ENCODE data around the gene KIRREL3. TPM values are rescaled to one million over a fixed set of nuclear protein-coding genes. Genes with fewer than 3 reads are reported as not detected.

KIRREL3 gene
- total and polyA plus RNA-seq, 5 donors, result 0.74 to 1.2 (median 1.0) TPM

DNA sequence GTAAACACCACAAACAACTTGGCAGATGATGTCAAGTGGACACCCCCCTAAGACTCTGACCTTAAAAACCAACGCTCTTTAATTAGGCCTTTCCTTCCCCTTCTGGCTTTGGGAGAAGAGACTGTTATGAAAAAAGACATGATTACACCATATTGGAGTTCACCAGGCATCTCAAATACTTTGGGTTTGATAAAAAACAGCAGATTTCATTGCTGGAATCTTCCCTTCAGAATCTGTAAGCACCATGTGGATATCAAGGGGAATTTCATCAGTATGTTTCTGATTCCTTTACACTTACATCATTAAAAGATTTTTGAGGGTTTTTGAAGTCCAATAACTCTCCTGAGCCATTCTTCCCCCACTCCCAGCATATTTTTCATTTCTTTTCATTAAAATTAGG lies 85.6 kb downstream of the KIRREL3 start:
- DNase-seq, result no peak
- H3K9me3 ChIP-seq (ENCODE audit: control insufficient read depth, low read length), result no peaks in the 10 kb centered on the region
- H3K27ac ChIP-seq (ENCODE audit: low read length), result no peak overlapping the region
- WGBS, result 48% methylated on average over 1 of the region's 1 CpG
- H3K4me1 ChIP-seq (ENCODE audit: control insufficient read depth, insufficient read depth, low read length), result peaks cover 2% of the 10 kb centered on the region
- intact Hi-C loops (cut with DNase I), result no loop called here
- H3K4me3 ChIP-seq (ENCODE audit: low read length), result no peak overlapping the region
- no peaks in the 10 kb centered on the region for H3K27me3 ChIP-seq (ENCODE audit: control insufficient read depth, insufficient read depth)
- ATAC-seq, result no peak

GRCh38 chr11:126914166-126914565 lies 86.4 kb downstream of the KIRREL3 start:
- peaks cover 2% of the 10 kb centered on the region for H3K4me1 ChIP-seq (ENCODE audit: control insufficient read depth, insufficient read depth, low read length)
- intact Hi-C loops (cut with DNase I), result no loop called here

DNA sequence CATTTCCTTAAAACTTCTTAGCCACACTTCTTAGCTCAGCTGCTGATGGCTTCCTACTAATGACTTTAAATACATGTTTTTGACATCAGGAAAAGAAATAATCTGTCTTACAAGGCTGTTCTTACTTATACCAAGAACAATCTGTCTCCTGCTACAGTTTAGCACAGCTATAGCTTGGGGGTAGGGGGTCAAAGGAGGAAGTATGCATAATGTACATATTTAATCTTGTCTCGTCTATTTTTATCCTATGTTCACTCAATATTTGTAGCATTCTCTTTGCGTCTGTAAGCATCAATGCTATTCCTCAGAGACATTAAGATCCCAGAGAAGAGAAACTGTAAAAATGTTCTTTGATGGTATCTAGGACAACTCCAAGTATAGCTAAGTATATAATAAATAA lies 96.0 kb downstream of the KIRREL3 start:
- no peak for ATAC-seq
- DNase-seq, result no peak
- WGBS, result 69% methylated on average over 2 of the region's 2 CpGs
- H3K4me3 ChIP-seq (ENCODE audit: low read length), result no peak overlapping the region
- intact Hi-C loops (cut with DNase I), result no loop called here
- H3K27me3 ChIP-seq (ENCODE audit: control insufficient read depth, insufficient read depth), result no peaks in the 10 kb centered on the region
- H3K9me3 ChIP-seq (ENCODE audit: control insufficient read depth, low read length), result no peaks in the 10 kb centered on the region
- H3K27ac ChIP-seq (ENCODE audit: low read length), result no peak overlapping the region
- peaks cover 1% of the 10 kb centered on the region for H3K4me1 ChIP-seq (ENCODE audit: control insufficient read depth, insufficient read depth, low read length)

More at GRCh38 chr11:126914166-126914565, 86.4 kb downstream of the KIRREL3 start:
- ATAC-seq (no peak), DNase-seq (no peak)
- no peak overlapping the region for H3K4me3 ChIP-seq (ENCODE audit: low read length)
- no peaks in the 10 kb centered on the region for H3K9me3 ChIP-seq (ENCODE audit: control insufficient read depth, low read length)
- no peak overlapping the region for H3K27ac ChIP-seq (ENCODE audit: low read length)
- WGBS, result 77% methylated on average over 1 of the region's 1 CpG
- H3K27me3 ChIP-seq (ENCODE audit: control insufficient read depth, insufficient read depth), result no peaks in the 10 kb centered on the region

DNA sequence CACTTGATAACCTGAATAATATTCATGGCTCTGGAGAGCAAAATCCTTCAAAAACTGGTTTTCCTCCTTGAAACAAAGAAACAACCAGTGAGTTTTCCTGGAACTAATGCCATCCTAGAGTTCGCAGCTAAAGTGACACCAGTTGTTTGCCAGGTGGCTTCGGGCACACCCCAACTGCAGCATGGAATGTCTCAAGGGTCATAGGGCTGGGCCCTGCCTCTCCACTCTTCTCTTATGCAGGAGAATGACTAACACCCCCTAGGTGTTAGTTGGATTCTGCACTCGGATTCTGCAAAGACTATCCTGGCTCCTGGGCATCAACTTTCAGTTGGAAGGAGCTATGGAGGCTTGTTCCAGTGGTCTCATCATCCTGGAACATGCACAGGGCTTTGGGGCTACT lies 98.8 kb downstream of the KIRREL3 start:
- Histone ChIP-seq H3K27ac (ENCODE audit: low read length) (no peak overlapping the region), H3K9me3 (ENCODE audit: control insufficient read depth, low read length) (no peaks in the 10 kb centered on the region), H3K4me1 (ENCODE audit: control insufficient read depth, insufficient read depth, low read length) (peaks cover 1% of the 10 kb centered on the region), H3K27me3 (ENCODE audit: control insufficient read depth, insufficient read depth) (no peaks in the 10 kb centered on the region), H3K4me3 (ENCODE audit: low read length) (no peak overlapping the region)
- DNase-seq, result no peak
- WGBS, result 87% methylated on average over 3 of the region's 3 CpGs
- intact Hi-C loops (cut with DNase I), result no loop called here
- no peak for ATAC-seq

DNA sequence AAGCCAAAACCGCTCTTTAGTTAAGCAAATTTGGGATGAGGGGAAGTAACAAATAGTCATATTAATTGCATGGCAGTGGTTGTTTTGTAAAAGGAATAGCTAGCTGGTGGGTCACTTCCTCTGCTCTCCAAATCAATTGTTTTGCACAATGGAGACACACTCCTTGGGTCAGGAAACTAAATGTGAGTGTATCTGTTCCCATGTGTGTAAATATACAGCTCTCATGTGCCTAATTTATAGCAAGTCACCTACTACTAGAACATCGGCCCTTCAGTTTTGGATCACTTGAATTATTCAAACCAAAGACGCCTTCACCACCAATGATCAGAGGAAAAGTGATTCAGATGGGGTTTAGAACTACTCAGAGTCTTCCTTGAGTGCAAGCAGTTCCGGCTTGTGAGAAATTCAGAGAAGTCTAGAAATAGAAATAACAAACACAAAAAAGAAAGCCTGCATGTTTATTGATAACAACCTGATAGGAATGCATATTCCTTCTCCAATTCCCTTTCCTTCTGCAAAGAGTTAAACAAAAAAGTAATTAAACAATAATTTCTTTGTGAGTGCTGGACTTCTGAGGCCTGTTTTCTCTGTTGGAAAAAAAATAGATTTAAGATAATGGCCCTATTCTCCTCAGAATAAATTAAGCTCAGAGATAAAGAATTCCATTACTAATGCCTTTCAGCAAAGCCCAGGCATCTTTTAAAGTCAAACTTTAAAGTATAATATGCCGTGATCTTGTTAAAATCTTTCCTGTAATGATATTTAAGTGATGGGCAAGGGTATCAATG lies 100.4 kb downstream of the KIRREL3 start:
- intact Hi-C loops (cut with DNase I), result no loop called here
- H3K9me3 ChIP-seq (ENCODE audit: control insufficient read depth, low read length), result no peaks in the 10 kb centered on the region
- H3K27ac ChIP-seq (ENCODE audit: low read length), result no peak overlapping the region
- H3K27me3 ChIP-seq (ENCODE audit: control insufficient read depth, insufficient read depth), result no peaks in the 10 kb centered on the region
- 67% methylated on average over 5 of the region's 5 CpGs for WGBS
- no peak for DNase-seq
- no peak for ATAC-seq
- H3K4me3 ChIP-seq (ENCODE audit: low read length), result no peak overlapping the region
- H3K4me1 ChIP-seq (ENCODE audit: control insufficient read depth, insufficient read depth, low read length), result peaks cover 1% of the 10 kb centered on the region

DNA sequence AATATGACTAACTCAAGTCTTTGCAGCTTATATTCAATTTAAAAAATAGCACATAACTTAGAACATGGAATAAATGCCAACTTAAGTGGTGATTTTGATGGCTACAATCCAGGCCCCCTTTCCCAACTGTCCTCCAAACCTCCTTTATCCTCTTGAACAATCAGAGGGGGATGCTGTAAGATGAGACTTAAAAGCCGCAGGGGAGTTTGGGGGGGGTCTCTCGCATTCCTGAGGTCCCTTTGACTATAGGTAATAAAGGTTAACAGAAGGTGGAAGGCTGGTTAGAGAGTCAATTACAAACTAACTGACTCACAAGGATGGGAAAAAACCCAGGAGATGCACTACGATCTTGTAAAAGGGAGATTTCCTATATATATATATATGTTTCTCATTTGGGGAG lies 101.8 kb downstream of the KIRREL3 start:
- Histone ChIP-seq H3K9me3 (ENCODE audit: control insufficient read depth, low read length) (no peaks in the 10 kb centered on the region), H3K4me1 (ENCODE audit: control insufficient read depth, insufficient read depth, low read length) (peaks cover 1% of the 10 kb centered on the region), H3K27ac (ENCODE audit: low read length) (no peak overlapping the region), H3K27me3 (ENCODE audit: control insufficient read depth, insufficient read depth) (no peaks in the 10 kb centered on the region), H3K4me3 (ENCODE audit: low read length) (no peak overlapping the region)
- intact Hi-C loops (cut with DNase I), result no loop called here
- ATAC-seq (no peak), DNase-seq (no peak)
- 80% methylated on average over 3 of the region's 3 CpGs for WGBS

- Histone ChIP-seq H3K9me3 (ENCODE audit: control insufficient read depth, low read length) (no peaks in the 10 kb centered on the region), H3K27ac (ENCODE audit: low read length) (no peak overlapping the region), H3K4me1 (ENCODE audit: control insufficient read depth, insufficient read depth, low read length) (peaks cover 1% of the 10 kb centered on the region), H3K27me3 (ENCODE audit: control insufficient read depth, insufficient read depth) (no peaks in the 10 kb centered on the region), H3K4me3 (ENCODE audit: low read length) (no peak overlapping the region)
- ATAC-seq (no peak), DNase-seq (no peak)
- WGBS, result 89% methylated on average over 2 of the region's 2 CpGs
- intact Hi-C loops (cut with DNase I), result no loop called here
These were observed 103.1 kb downstream of the KIRREL3 start for GRCh38 chr11:126897430-126897829.

- DNase-seq (no peak), ATAC-seq (no peak)
- Histone ChIP-seq H3K4me3 (ENCODE audit: low read length) (no peak overlapping the region), H3K4me1 (ENCODE audit: control insufficient read depth, insufficient read depth, low read length) (peaks cover 1% of the 10 kb centered on the region), H3K9me3 (ENCODE audit: control insufficient read depth, low read length) (no peaks in the 10 kb centered on the region), H3K27ac (ENCODE audit: low read length) (no peak overlapping the region), H3K27me3 (ENCODE audit: control insufficient read depth, insufficient read depth) (no peaks in the 10 kb centered on the region)
- intact Hi-C loops (cut with DNase I), result no loop called here
These were observed 104.5 kb downstream of the KIRREL3 start for GRCh38 chr11:126896025-126896424.

GRCh38 chr11:126893796-126894195 lies 106.8 kb downstream of the KIRREL3 start:
- DNase-seq (no peak), ATAC-seq (no peak)
- WGBS, result 52% methylated on average over 5 of the region's 5 CpGs
- no peaks in the 10 kb centered on the region for H3K27me3 ChIP-seq (ENCODE audit: control insufficient read depth, insufficient read depth)
- intact Hi-C loops (cut with DNase I), result no loop called here
- H3K27ac ChIP-seq (ENCODE audit: low read length), result no peak overlapping the region
- no peaks in the 10 kb centered on the region for H3K4me1 ChIP-seq (ENCODE audit: control insufficient read depth, insufficient read depth, low read length)
- H3K9me3 ChIP-seq (ENCODE audit: control insufficient read depth, low read length), result no peaks in the 10 kb centered on the region
- H3K4me3 ChIP-seq (ENCODE audit: low read length), result no peak overlapping the region

- H3K9me3 ChIP-seq (ENCODE audit: control insufficient read depth, low read length), result no peaks in the 10 kb centered on the region
- DNase-seq, result no peak
- no peaks in the 10 kb centered on the region for H3K4me1 ChIP-seq (ENCODE audit: control insufficient read depth, insufficient read depth, low read length)
- WGBS, result 80% methylated on average over 9 of the region's 9 CpGs
- intact Hi-C loops (cut with DNase I), result no loop called here
- ATAC-seq, result no peak
- no peak overlapping the region for H3K27ac ChIP-seq (ENCODE audit: low read length)
- H3K27me3 ChIP-seq (ENCODE audit: control insufficient read depth, insufficient read depth), result no peaks in the 10 kb centered on the region
- no peak overlapping the region for H3K4me3 ChIP-seq (ENCODE audit: low read length)
These were observed 107.8 kb downstream of the KIRREL3 start for GRCh38 chr11:126892756-126893155.

DNA sequence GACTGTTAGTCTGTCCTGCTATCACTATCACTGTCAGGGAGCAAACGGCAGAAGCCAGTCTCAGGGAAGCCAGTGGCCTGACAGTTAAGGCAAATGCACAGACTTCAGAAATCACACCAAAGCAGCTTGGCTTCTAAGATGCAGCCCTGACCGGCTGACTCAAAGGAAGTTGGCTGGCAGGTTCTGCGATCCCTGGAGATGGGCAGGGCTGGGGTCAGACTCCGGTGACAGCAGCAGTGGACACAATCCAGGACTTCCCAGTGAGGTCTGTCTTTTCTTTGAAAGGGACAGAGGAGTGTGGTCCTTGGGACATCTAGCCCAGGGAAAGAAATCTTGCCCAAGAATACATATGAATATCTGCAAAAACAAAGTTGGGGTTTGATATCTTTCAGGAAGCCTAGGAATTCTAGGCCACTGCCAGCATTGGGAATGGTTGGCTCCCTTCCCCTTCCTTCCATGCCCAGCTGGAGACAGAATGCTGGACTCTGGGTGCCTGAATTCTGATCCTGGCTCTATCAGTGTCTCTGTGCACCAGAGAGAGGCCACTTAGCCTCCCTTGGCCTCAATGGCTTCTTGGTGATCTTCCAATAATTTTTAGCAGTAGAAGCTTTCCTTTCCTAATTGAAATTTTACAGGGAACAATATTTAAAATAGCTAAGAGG lies 108.9 kb downstream of the KIRREL3 start:
- DNase-seq (peak; percentile 73 to 86 (median 81)), ATAC-seq (peak; percentile 86 to 92)
- Histone ChIP-seq H3K9me3 (ENCODE audit: control insufficient read depth, low read length) (no peaks in the 10 kb centered on the region), H3K4me3 (ENCODE audit: low read length) (no peak overlapping the region), H3K27ac (ENCODE audit: low read length) (no peak overlapping the region), H3K27me3 (ENCODE audit: control insufficient read depth, insufficient read depth) (no peaks in the 10 kb centered on the region), H3K4me1 (ENCODE audit: control insufficient read depth, insufficient read depth, low read length) (no peaks in the 10 kb centered on the region)
- intact Hi-C loops (cut with DNase I), result no loop called here
- WGBS, result 34% methylated on average over 4 of the region's 4 CpGs

Data from right cardiac atrium (tissue), 5 donors.